GM23248 (cell line): ENCODE results near the gene GRIA1.

Source experiments
- EZH2 ChIP-seq: fragments of 200-600 bp; sonication (generic); IDR thresholded peaks from 2 replicates; pipeline ENCODE4 v1.6.1; 2018; ENCODE audit warnings: antibody characterized with exemption, mild to moderate bottlenecking; ENCODE audit not compliant: insufficient read depth, poor library complexity, severe bottlenecking
- EZH2phosphoT487 ChIP-seq: fragments of 200-600 bp; sonication (generic); IDR thresholded peaks from 2 replicates; pipeline ENCODE4 v1.6.1; 2018; ENCODE audit warnings: antibody characterized with exemption, moderate library complexity, mild to moderate bottlenecking, low read depth; ENCODE audit not compliant: insufficient read depth

DNA sequence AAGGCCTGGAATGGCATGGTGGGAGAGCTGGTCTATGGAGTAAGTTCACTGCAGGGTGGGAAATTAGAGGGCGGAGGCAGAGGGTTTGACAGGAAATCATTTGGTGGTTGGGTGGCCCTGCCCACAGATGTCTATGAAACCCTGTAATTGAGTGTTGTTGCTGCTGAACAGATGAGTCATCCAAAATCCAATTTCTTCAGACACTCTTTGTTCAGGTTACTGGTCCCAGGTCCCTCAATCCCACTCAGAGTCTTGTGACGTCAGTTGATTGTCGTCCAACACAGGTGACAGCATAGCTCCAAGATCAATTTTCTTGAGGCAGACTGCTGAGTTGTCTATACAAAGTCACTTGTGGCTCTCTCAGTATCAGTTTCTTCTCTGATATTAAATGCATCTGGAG lies 208.6 kb downstream of the GRIA1 start:
- TF ChIP-seq EZH2phosphoT487 (no peak), EZH2 (no peak)
